Activated CD4-positive, alpha-beta T cell treated with anti-CD3 and anti-CD28 coated beads for 4 hours (primary cell): ENCODE measurements around the gene INSIG1.

ENCODE experiments used
- DNase-seq, 2 donors: peaks; one replicate each; pipeline ENCODE4 v3.0.0-alpha.2; 2020

Gene INSIG1

GRCh38 chr7:155333346-155334234, 35.9 kb downstream of the INSIG1 start:
- DNase-seq = no peak

GRCh38 chr7:155336812-155337602, 39.3 kb downstream of the INSIG1 start:
- DNase-seq = no peak

GRCh38 chr7:155337946-155338631, 40.4 kb downstream of the INSIG1 start:
- no peak for DNase-seq

GRCh38 chr7:155338632-155339320, 41.1 kb downstream of the INSIG1 start:
- DNase-seq = peak in 1 of 2 donors; percentile 10

- DNase-seq = no peak
These were observed 41.8 kb downstream of the INSIG1 start for GRCh38 chr7:155339474-155339873.

GRCh38 chr7:155340071-155340531, 42.4 kb downstream of the INSIG1 start:
- no peak for DNase-seq

- DNase-seq = no peak
These were observed 43.0 kb downstream of the INSIG1 start for GRCh38 chr7:155340721-155341120.

GRCh38 chr7:155341463-155341983, 43.8 kb downstream of the INSIG1 start:
- DNase-seq = no peak

- no peak for DNase-seq
These were observed 44.6 kb downstream of the INSIG1 start for GRCh38 chr7:155342313-155342712.

- no peak for DNase-seq
These were observed 45.5 kb downstream of the INSIG1 start for GRCh38 chr7:155343150-155343549.

- DNase-seq = no peak
These were observed 46.0 kb downstream of the INSIG1 start for GRCh38 chr7:155343661-155344121.

- no peak for DNase-seq
These were observed 46.6 kb downstream of the INSIG1 start for GRCh38 chr7:155344270-155344617.

GRCh38 chr7:155344618-155345433, 47.1 kb downstream of the INSIG1 start:
- peak; percentile 78 to 85 for DNase-seq

- DNase-seq = no peak
These were observed 47.8 kb downstream of the INSIG1 start for GRCh38 chr7:155345490-155345889.

- DNase-seq = no peak
These were observed 48.6 kb downstream of the INSIG1 start for GRCh38 chr7:155346285-155346684.

- no peak for DNase-seq
These were observed 51.1 kb downstream of the INSIG1 start for GRCh38 chr7:155348806-155349205.

GRCh38 chr7:155349601-155350331, 52.1 kb downstream of the INSIG1 start:
- DNase-seq = no peak

- DNase-seq = no peak
These were observed 53.6 kb downstream of the INSIG1 start for GRCh38 chr7:155351120-155351870.

GRCh38 chr7:155352076-155352752, 54.5 kb downstream of the INSIG1 start:
- no peak for DNase-seq
